Epidermal melanocyte (primary cell): ENCODE measurements around the gene CILP2.
A peak's percentile ranks its signal among the peaks of the same experiment; 100 is the strongest.

Experiments
- DNase-seq: peaks from one replicate; pipeline ENCODE4 v3.0.0; 2011; ENCODE audit warnings: low spot score; ENCODE audit not compliant: insufficient read length

Gene CILP2

DNA sequence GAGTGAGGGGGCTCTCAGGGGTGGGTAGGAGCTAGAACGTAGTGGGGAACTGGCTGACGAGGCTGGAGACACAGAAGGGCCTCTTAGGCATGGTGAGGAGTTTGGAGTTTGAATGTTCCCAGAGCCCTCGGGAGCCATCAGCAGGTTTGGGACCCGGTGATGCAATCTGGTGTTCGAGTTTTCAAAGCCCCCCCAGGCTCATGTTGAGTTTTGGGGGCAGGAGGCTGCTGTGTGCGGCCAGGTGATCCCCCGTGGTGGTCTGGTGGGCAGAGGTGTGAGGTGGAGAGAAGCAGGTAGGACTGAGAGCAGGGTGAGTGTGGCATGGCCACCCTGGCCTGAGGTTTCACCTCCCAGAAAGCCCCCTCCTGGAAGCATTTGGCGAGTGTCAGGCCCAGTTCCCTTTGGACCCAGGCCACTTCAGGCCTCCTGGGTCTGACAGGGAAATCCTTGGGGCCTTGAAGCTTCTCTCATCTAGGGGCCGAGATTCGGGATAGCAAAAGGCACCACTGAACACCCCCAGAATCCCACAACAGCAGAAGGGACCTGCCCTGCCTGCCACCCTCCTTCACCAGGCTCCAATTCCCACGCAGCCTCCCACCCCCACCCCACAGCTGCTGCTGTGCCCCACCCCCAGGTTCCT lies 8.2 kb upstream of the CILP2 start:
- DNase-seq = no peak

DNA sequence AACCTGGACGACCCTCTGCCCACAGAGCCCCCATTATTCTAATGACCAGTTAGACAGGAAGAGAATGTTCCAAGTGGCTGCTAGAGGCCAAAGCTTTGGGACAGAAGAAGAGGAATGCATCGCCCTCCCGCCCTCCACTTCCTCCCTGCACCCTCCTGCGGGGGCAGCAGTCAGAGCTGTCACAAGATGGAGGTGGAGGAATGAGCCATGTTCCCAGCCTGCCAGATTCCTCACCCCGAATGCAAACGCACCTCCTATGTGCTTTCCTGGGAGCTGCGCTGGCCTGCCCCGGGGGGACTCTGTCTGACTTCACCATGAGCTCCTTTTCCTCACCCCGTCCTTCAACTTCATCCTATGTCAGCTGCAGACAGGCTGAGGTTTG lies 7.7 kb upstream of the CILP2 start:
- DNase-seq = no peak

DNA sequence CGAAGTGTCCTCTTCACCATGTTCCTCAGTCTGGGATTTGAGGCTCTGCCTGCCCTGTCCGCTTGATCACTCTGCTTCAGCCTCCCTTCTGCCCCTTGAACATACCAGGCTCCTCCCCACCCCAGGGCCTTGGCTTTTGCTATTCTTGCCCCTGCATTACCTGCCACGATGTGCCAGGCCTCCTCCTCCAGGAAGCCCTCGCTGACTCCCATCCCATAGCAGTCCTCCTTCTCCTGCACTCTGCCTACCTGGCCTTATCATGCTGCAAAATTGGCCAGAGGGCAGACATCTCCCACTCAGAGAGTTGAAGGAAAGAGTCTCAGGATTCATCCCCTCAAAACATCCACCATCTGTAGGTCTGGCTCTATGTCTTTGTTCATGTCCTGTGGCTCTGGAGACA lies 7.2 kb upstream of the CILP2 start:
- DNase-seq = no peak

DNA sequence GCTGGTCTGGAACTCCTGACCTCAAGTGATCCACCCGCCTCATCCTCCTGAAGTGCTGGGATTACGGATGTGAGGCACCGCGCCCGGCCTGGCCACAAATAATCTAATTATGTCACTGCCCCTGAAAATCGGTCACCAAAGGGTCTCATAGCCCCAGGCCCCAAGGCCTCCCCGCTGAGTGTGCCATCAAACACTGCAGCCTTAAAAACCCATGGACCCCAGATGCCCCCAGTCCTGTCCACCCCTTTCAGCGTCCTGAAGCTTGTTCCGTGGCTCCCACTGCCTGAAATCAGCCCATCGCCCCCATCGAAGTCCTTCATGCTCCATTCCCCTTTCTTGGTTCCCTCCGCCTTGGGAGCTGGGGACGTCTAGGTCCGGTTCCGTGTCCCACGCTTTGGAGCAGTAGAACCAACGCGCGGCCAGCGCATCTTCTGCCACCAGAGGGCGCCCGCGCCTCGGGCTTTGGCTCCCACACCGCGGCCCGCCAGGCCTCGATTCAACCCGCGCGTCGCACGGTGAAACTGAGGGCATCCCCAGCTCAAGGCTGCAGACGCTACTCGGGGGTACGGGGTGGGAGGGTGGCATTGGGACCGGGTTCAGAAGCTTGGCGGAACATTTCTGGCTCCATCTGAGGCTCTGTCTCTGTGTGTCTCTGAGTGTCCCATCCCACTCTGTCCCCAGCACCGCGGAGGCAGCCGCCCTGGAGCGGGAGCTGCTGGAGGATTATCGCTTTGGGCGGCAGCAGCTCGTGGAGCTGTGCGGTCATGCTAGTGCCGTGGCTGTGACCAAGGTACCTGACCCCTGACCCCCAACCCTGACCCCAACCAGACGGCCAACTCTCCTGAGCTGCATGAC lies 5.9 kb upstream of the CILP2 start:
- DNase-seq = peak; percentile 90

DNA sequence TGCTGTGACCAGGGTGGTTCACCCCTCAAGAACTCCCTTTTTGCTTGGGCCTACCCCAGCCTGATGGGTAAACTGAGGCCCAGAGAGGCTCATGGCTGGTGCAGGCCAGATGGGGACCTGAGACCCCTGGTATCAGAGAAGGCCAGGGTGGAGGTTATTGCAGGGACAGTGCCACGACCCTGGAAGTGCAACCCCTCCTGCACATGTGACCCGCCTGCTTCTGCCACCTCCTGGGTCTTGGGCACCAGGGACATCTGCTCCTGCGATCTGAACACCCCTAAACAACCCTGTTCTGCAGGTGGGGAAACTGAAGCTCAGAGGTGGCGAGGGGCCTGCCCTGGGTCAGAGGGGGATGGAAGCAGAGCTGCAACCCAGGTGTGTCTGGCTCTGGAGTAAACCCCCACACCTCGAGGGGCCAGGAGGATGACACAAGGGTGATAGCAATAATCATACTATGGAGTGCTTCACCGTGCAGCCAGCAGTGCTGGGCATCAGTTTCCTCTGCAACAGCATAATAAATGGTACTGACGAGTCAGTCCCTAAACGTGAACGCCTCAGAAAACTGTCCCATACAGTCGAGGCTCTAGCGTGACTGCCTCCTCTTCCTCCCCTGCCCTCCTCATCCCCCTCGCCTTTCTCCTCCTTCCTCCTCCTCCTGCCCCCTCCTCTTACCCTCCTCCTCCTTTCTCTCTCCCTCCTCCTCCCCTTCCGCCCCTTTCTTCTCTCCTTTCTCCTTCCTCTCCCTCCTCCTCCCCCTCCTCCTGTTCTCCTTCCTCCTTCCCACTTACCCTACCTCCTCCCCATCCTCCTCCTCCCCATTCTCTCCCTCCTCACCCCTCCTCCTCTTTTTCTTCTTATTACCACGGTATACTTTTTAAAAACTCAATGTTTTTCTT lies 5.0 kb upstream of the CILP2 start:
- DNase-seq = no peak

DNA sequence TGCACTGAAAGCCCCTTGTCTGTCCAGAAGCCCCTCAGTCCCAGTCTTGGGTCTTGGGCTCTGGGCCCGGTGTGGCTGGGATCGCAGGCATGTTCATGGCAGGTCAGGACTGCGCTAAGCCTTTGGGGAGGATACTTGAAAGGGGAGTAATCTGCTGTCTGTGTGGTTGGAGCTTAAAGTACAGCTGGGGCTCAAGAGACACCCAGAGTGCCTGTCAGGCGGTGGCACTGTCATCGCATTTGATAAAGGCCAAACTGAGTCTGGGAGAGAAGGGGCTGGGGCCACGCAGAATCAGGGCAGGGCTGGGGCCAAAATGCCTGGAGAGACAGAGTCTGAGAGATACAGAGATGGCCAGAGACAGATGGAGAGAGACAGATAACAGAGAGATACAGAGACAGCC lies 4.2 kb upstream of the CILP2 start:
- no peak for DNase-seq

DNA sequence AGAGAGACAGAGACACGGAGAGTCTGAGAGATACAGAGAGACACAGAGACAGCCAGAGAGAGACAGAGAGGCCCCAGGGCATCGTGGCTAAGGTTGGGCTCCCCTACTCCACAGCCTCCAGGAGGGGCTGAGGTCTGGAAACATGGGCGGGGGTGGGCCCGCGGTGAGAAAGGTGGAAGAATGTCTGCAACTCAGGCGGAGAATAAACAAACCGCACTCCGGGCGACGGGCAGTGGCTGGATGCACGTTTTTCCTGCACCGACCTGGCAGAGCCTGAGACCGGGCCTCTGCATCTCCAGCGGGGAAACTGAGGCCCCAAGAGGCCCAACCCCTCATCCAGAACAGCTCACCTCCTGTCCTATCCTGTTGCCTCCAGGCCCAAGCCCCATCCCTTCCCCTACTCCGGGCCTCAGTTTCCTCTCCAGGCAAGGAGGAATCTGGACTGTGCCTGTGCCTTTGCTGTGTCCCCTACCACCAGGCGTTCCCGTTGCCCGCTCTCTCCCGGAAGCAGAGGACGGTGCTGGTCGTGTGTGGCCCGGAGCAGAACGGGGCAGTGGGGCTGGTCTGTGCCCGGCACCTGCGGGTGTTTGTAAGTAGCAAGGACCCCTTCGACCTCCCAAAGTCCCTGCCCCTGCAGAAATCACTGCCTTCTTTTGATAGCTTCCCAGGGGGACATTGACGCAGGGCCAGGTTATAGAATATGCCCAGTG lies 3.4 kb upstream of the CILP2 start:
- no peak for DNase-seq

DNA sequence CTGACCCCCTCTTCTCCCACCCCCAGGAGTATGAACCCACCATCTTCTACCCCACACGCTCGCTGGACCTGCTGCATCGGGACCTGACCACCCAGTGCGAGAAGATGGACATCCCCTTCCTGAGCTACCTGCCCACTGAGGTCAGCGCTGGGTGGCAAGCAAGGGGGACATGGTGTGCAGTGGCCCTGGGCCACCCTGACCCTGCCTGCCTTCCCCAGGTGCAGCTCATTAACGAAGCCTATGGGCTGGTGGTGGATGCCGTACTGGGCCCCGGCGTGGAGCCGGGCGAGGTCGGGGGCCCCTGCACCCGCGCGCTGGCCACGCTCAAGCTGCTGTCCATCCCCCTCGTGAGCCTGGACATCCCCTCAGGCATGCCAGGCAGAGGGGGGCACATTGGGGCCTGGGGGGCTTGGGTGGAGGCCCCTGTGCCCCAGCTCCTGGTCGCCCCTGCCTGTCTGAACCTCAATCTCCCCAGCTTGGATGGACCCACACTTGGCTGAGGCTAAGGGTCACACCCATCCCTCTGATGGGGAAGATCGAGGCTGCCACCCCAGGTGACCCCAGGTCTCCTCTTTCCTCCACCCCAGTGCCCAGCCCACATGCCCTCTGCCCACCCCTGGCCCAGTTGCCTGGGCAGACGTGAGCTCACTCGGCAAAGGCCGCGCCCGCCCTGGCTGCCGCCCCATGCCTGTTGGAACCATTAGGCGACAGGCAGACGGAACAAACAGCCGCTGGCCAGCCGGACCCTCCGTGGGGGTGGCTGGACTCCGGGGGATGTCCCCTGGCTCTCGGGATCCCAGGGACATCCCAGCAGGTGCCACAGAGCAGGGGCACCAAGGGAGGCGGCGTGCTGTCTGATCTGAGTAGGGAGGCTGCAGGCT lies 2.5 kb upstream of the CILP2 start:
- DNase-seq = no peak

DNA sequence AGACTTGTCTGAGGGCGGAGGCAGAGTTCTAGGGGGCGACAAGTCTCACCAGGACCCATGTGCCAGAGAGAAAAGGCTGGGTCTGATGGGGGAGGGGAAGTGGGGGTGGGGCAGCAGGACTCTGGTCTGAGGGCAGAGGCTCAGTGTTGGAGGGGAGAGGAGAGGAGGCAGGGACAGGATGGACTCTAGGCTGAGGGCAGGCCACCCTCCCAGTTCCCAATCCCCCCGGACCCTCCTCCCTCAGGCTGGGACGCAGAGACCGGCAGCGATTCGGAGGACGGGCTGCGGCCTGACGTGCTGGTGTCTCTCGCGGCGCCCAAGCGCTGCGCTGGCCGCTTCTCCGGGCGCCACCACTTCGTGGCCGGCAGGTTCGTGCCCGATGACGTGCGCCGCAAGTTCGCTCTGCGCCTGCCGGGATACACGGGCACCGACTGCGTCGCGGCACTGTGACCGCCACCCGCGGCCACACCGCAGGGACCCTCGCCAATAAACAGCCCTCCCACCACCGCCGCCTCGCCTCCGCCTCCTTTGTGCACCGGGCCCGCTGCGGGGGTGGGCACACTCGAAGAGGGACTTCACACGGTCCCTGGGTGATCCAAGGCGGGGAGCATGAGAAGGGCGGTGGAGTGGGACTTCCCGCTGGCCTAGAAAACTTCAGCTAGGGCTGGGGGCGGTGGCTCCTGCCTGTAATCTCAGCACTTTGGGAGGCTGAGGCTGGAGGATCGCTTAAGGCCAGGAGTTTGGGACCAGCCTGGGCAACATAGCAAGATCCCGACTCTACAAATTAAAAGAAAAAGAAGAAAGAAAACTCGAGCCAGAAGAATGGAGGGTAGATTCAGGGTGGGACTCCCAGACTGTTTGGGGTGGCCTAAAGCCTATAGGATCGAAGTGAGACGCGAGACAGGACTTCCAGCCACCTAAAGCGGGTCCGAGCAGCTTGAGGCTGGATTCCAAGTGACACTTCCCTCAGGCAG lies 703 bp upstream of the CILP2 start:
- no peak for DNase-seq

DNA sequence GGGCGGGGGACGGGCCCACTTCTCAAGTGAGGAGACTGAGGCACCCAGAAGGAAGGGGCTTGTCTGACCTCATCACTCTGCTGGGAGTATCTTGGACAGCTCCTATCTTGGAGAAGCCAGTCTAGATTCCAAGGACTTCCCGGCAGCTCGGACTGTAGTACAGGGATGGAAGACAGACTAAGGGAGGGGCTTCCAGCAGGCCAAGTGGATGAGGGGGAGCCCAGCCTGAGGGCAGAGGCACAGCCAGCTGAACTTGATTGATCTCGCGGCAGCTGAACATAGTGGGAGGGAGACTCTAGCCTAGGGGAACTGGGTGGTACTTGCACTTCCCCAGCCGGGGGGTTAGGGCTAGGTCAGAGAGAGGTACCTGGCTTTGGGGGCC lies 711 bp downstream of the CILP2 start:
- no peak for DNase-seq

DNA sequence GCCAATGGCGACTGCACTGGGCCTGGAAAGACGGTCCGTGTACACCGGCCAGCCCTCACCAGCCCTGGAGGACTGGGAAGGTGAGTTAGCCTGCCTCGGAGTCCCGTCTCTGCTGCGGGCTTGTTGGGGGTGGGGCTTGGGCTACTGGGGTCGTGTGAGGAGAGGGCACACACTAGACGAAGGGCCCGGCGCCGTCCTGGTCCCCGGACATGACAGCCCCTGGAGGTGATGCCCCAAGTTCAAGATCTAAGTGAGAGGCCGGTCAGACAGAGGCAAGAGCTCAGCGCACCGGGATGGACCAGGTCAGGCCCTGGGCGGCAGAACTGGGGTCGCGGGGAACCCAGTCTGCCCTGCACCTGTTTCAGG lies 1.6 kb downstream of the CILP2 start:
- DNase-seq = no peak

DNA sequence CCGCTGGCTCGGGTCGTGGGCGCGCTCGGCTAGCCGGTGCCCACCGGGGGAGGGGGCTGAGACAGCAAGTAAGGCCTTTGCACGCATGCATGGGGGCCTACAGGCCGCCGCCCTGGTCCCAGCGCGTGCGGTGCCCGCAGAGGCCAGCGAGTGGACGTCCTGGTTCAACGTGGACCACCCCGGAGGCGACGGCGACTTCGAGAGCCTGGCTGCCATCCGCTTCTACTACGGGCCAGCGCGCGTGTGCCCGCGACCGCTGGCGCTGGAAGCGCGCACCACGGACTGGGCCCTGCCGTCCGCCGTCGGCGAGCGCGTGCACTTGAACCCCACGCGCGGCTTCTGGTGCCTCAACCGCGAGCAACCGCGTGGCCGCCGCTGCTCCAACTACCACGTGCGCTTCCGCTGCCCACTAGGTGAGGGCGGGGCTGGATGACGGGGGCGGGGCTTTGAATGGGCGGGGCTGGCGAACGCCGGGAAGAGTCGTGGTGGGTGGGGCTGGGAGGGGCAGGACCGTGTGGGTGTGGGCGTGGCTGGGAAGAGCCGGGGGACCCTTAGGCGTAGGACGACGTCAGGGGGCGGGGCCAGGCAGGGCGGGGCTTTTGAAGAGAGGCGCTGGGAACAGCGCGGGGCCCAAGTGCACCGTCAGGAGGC lies 2.1 kb downstream of the CILP2 start:
- no peak for DNase-seq

DNA sequence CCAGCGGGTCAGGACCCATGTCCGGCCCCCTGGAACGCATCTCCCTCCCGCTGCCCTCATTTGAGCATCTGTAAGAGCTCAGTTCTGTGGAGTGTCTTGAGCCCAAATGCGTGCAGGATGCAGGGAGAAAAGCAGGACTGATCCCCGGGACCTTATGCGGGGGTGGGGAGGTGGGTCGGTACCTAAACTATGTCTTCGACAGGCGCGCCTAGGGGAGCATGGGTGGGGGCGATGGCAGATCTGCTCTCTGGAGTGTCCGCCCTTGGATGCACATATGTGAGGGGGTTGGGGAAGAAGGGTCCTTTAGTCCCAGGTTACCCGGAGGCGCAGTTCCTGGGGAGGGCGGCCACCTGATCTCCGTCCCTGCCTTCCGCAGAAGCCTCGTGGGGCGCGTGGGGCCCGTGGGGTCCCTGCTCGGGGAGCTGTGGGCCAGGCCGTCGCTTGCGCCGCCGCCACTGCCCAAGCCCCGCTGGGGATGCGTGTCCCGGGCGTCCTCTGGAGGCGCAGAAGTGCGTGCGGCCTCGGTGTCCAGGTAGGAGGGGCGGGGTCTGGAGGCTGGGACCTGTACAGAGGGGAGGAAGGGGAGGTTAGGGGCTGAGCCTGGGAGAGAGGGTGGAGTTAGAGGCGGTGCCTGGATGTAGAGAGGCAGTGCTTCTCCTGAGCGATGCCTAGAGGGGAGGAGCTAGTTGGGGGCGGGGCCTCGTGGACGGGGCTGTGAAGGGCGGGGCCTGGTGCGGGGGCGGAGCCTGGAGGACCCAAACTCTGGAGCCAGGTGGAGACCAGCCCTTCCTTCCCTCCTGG lies 2.9 kb downstream of the CILP2 start:
- DNase-seq = no peak

DNA sequence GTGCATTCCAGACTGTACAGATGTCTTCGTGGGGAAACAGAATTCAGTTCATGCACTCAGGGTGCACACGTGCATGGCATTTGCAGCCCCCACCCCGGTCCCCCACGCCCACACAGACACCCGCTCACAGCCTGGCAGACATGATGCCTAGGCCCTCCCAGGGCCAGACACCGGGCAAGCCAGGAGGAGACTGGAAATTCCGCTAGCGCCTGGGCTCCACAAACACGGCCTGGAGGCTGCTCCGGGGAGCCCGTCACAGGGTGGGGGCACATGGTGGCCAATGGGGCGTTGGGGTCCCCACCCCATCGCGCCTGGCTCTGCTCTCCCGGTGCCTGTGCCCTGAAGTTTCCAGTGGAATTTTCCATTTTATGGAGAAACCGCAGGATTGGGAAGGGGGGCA lies 3.6 kb downstream of the CILP2 start:
- DNase-seq = no peak

DNA sequence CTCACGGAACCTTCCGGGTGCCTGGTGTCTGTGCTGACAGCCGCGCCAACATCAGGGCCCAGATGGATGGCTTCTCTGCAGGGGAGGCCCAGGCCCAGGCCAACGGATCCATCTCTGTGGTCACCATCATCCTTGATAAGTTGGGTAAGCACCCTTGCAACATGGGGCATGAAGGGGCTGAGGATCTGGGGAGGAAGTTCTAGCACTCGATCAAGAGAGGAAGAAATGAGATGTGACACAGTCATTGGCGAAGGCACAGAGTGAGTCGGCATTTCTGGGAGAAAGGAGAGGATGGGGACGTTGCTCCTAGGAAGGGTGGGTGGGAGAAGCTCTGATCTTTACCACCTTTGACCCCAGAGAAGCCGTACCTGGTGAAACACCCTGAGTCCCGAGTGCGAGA lies 4.4 kb downstream of the CILP2 start:
- DNase-seq = no peak

DNA sequence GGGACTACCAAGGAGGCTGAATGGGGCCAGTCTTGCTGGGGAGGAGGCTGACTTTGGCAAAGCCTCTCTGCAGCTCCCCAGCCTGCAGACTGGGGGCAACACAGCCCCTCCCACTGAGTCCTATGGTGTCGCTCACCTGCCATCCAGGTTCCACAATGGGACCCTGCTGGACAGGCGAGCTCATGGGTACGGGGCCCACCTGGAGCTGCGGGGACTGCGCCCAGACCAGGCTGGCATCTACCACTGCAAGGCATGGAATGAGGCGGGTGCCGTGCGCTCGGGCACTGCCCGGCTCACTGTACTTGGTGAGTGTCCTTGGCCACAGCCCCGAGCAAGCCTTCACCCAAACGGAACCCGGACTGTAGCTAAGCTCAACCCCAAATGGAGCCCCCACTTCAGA lies 5.0 kb downstream of the CILP2 start:
- no peak for DNase-seq

DNA sequence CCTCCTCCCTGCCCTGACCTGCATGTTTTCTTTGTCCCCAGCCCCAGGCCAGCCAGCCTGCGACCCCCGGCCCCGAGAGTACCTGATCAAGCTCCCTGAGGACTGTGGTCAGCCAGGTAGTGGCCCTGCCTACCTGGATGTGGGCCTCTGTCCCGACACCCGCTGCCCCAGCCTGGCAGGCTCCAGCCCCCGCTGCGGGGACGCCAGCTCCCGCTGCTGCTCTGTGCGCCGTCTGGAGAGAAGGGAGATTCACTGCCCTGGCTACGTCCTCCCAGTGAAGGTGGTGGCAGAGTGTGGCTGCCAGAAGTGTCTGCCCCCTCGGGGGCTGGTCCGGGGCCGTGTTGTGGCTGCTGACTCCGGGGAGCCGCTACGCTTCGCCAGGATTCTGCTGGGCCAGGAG lies 5.6 kb downstream of the CILP2 start:
- DNase-seq = no peak
